HCT116 (cell line): ENCODE measurements around the gene ARVCF. TPM values are rescaled to one million over a fixed set of nuclear protein-coding genes. Genes with fewer than 3 reads are reported as not detected.

Source experiments
- ATAC-seq: fragments of 200-7000 bp; cut with Tn5 transposase; 2 replicates; pipeline ENCODE4 v1.9.1; 2020; ENCODE audit warnings: mild to moderate bottlenecking, moderate library complexity
- BruUV-seq: library from RNA; stranded (reverse); fragments of 400-500 nt; replicated peaks from 2 replicates; lab custom pipeline; 2021; lab: Mats Ljungman, UMichigan
- CTCF ChIA-PET: fragments of 300-600 bp; sonication (Branson Sonifier 250); formaldehyde crosslinking; loops from one replicate; lab custom pipeline; 2021; ENCODE audit warnings: antibody characterized with exemption; lab: Charles Lee
- POLR2A ChIA-PET: fragments of 300-600, 350-600 bp; sonication (Branson Sonifier 250); formaldehyde crosslinking; loops from one replicate; lab custom pipeline; 2021; ENCODE audit warnings: antibody characterized with exemption; lab: Charles Lee
- RAD21 ChIA-PET, 2 experiments: fragments of 300-600 bp; sonication (Branson Sonifier 250); formaldehyde crosslinking; loops; one replicate each; lab custom pipeline; 2023; ENCODE audit warnings: low total read pairs in 2 of 2; ENCODE audit not compliant: uncharacterized antibody in 2 of 2, unreplicated experiment in 2 of 2, low non-redundant PET in 1 of 2; lab: Charles Lee
- DNase-seq: peaks from one replicate; pipeline ENCODE4 v3.0.0-alpha.2; 2010; ENCODE audit warnings: low read depth, low spot score
- H2AFZ ChIP-seq: fragments of 200-600 bp; shearing (Covaris generic), sonication (generic); 2 replicates; pipeline ENCODE4 v1.6.1; 2017; ENCODE audit warnings: low read depth, mixed run types, mixed read lengths, antibody characterized with exemption, low read length; ENCODE audit not compliant: poor library complexity, severe bottlenecking
- H3K27ac ChIP-seq: 2 replicates; pipeline ENCODE4 v1.5.1; 2012; ENCODE audit warnings: low read depth, low read length
- H3K27me3 ChIP-seq: fragments of 200-600 bp; sonication (generic); 2 replicates; pipeline ENCODE4 v1.6.1; 2016; ENCODE audit warnings: mixed run types, low read length, mixed read lengths; ENCODE audit not compliant: insufficient read depth
- H3K36me3 ChIP-seq, 2 experiments: fragments of 200-500 bp in 1 of 2; fragments of 200-600 bp in 1 of 2; sonication (Bioruptor generic) in 1 of 2; sonication (generic) in 1 of 2; 2 replicates each; pipeline versions ENCODE4 v1.5.1 to v1.6.1; 2014 to 2016; ENCODE audit warnings: low read length in 2 of 2, inconsistent platforms in 1 of 2, mixed read lengths in 1 of 2, mixed run types in 1 of 2; ENCODE audit not compliant: insufficient read depth in 2 of 2, control insufficient read depth in 1 of 2
- H3K4me1 ChIP-seq, 2 experiments: fragments of 200-600 bp in 1 of 2; sonication (generic) in 1 of 2; 2 replicates each; pipeline versions ENCODE4 v1.5.1 to v1.6.1; 2012 to 2017; ENCODE audit warnings: low read length in 2 of 2, inconsistent platforms in 1 of 2, mild to moderate bottlenecking in 1 of 2, mixed read lengths in 1 of 2, mixed run types in 1 of 2, moderate library complexity in 1 of 2; ENCODE audit not compliant: insufficient read depth in 2 of 2, control insufficient read depth in 1 of 2
- H3K4me2 ChIP-seq: fragments of 200-600 bp; sonication (generic); 2 replicates; pipeline ENCODE4 v1.6.1; 2017; ENCODE audit warnings: mixed run types, low read length, mixed read lengths
- H3K4me3 ChIP-seq, 2 experiments: fragments of 200-600 bp in 1 of 2; sonication (generic) in 1 of 2; replicated peaks in 1 of 2; 2 replicates each; pipeline ENCODE4 v1.5.1; 2011 to 2016; ENCODE audit warnings: low read length in 2 of 2, control low read depth in 1 of 2, low read depth in 1 of 2, mild to moderate bottlenecking in 1 of 2, mixed read lengths in 1 of 2, mixed run types in 1 of 2
- H3K79me2 ChIP-seq: fragments of 200-600 bp; sonication (generic); 2 replicates; pipeline ENCODE4 v1.6.1; 2017; ENCODE audit warnings: mild to moderate bottlenecking, mixed run types, low read length, moderate library complexity, mixed read lengths; ENCODE audit not compliant: insufficient read depth
- H3K9ac ChIP-seq: fragments of 200-600 bp; sonication (generic); 2 replicates; pipeline ENCODE4 v1.6.1; 2016; ENCODE audit warnings: low read length, mixed read lengths
- H3K9me2 ChIP-seq: fragments of 200-600 bp; sonication (generic), shearing (Covaris generic); 2 replicates; pipeline ENCODE4 v1.6.1; 2017; ENCODE audit warnings: mixed run types, mild to moderate bottlenecking, moderate library complexity; ENCODE audit not compliant: insufficient read depth
- H3K9me3 ChIP-seq, 2 experiments: fragments of 200-500 bp in 1 of 2; fragments of 200-600 bp in 1 of 2; sonication (Bioruptor generic) in 1 of 2; sonication (generic) in 1 of 2; 2 replicates each; pipeline ENCODE4 v1.6.1; 2014 to 2017; ENCODE audit warnings: low read length in 2 of 2, mixed read lengths in 2 of 2, inconsistent platforms in 1 of 2, low read depth in 1 of 2, mild to moderate bottlenecking in 1 of 2, mixed run types in 1 of 2, moderate library complexity in 1 of 2; ENCODE audit not compliant: control insufficient read depth in 1 of 2, insufficient read depth in 1 of 2
- H4K20me1 ChIP-seq: fragments of 200-600 bp; sonication (generic), shearing (Covaris generic); 2 replicates; pipeline ENCODE4 v1.6.1; 2017; ENCODE audit warnings: mixed run types, mild to moderate bottlenecking, moderate library complexity; ENCODE audit not compliant: insufficient read depth
- CBX3 ChIP-seq: IDR thresholded peaks from 2 replicates; pipeline ENCODE4 v1.6.1; 2012; ENCODE audit warnings: low read depth
- CEBPB ChIP-seq: IDR thresholded peaks from 2 replicates; pipeline ENCODE4 v1.6.1; 2012; ENCODE audit warnings: low read depth
- CTCF ChIP-seq, 3 experiments: fragments of 200-600 bp in 1 of 3; sonication (generic) in 1 of 3; IDR thresholded peaks in 2 of 3; conservative IDR thresholded peaks in 1 of 3; 2 replicates each; pipeline ENCODE4 v1.5.1; 2012 to 2017; ENCODE audit warnings: low read depth in 2 of 3, low read length in 2 of 3, antibody characterized with exemption in 1 of 3, borderline replicate concordance in 1 of 3, control low read depth in 1 of 3, mild to moderate bottlenecking in 1 of 3, mixed read lengths in 1 of 3, mixed run types in 1 of 3, moderate library complexity in 1 of 3; ENCODE audit not compliant: insufficient read depth in 1 of 3
- EGR1 ChIP-seq: IDR thresholded peaks from 2 replicates; pipeline ENCODE4 v1.6.1; 2012; ENCODE audit warnings: low read depth
- ELF1 ChIP-seq: IDR thresholded peaks from 2 replicates; pipeline ENCODE4 v1.6.1; 2012; ENCODE audit warnings: low read depth, borderline replicate concordance
- POLR2AphosphoS5 ChIP-seq: IDR thresholded peaks from 2 replicates; pipeline ENCODE4 v1.6.1; 2011; ENCODE audit warnings: mild to moderate bottlenecking, low read depth, low read length, moderate library complexity
- REST ChIP-seq: IDR thresholded peaks from 2 replicates; pipeline ENCODE4 v1.6.1; 2012; ENCODE audit warnings: low read depth
- ZFX ChIP-seq: fragments of 450-650 bp; IDR thresholded peaks from 2 replicates; pipeline ENCODE4 v1.6.1; 2017
- intact Hi-C: fragments of 100-400 bp; cut with micrococcal nuclease; formaldehyde crosslinking; loops from 2 replicates; pipeline ENCODE4 v1.10.0; 2022
- total RNA-seq: library from RNA; stranded (reverse); gene quantifications from one replicate; pipeline ENCODE4 v1.2.1, GENCODE V29; 2021; ENCODE audit not compliant: unreplicated experiment
- TF ChIP-seq, protein P1 (sequence below): IDR thresholded peaks from 2 replicates; pipeline ENCODE4 v1.6.1; 2011; ENCODE audit warnings: mild to moderate bottlenecking, low read length, moderate library complexity; ENCODE audit not compliant: insufficient replicate concordance; ENCODE audit errors: extremely low read depth
- TF ChIP-seq, protein P2 (sequence below): IDR thresholded peaks from 2 replicates; pipeline ENCODE4 v1.6.1; 2012

Gene ARVCF
- total RNA-seq, 1 experiment from 2014 or later: 42.8 TPM

DNA sequence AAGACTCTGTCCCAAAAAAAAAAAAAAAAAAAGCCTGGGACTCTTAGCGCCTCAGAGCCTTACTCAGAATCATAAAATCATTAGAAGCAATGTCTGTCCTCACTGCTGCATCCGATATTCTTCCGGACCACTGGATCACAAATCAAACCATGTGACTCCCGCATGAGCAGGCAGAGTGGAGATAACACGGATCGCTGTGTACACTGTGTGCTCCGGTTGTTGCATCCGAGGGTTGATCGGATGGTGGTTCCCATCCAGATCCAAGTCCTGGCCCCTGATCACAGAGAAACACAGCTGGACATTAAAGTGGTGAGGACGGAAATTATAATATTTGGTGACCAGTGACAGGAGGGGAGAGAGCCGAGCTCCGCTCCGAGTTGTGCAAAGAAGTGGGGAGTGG, 65.3 kb downstream of the ARVCF start:
- peaks cover 3 to 17% of the 10 kb centered on the region in 2 experiments; a peak in 3 of 4 replicates for H3K4me1 ChIP-seq
- H3K79me2 ChIP-seq: peaks cover 31% of the 10 kb centered on the region
- H4K20me1 ChIP-seq: no peaks in the 10 kb centered on the region
- no peak overlapping the region for H3K4me3 ChIP-seq
- POLR2A ChIA-PET: no interaction called here
- no peak overlapping the region for H3K27ac ChIP-seq
- BruUV-seq: no TSS peak
- CTCF ChIA-PET: no interaction called here
- no peaks in the 10 kb centered on the region for H3K9me3 ChIP-seq
- no peak for DNase-seq
- no peak for TF ChIP-seq POLR2AphosphoS5
- TF ChIP-seq, protein P1, sequence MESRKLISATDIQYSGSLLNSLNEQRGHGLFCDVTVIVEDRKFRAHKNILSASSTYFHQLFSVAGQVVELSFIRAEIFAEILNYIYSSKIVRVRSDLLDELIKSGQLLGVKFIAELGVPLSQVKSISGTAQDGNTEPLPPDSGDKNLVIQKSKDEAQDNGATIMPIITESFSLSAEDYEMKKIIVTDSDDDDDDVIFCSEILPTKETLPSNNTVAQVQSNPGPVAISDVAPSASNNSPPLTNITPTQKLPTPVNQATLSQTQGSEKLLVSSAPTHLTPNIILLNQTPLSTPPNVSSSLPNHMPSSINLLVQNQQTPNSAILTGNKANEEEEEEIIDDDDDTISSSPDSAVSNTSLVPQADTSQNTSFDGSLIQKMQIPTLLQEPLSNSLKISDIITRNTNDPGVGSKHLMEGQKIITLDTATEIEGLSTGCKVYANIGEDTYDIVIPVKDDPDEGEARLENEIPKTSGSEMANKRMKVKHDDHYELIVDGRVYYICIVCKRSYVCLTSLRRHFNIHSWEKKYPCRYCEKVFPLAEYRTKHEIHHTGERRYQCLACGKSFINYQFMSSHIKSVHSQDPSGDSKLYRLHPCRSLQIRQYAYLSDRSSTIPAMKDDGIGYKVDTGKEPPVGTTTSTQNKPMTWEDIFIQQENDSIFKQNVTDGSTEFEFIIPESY: no peak
- TF ChIP-seq EGR1: no peak
- TF ChIP-seq, protein P2, sequence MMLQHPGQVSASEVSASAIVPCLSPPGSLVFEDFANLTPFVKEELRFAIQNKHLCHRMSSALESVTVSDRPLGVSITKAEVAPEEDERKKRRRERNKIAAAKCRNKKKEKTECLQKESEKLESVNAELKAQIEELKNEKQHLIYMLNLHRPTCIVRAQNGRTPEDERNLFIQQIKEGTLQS: no peak
- no peak for TF ChIP-seq ZFX
- no peak for TF ChIP-seq CBX3
- TF ChIP-seq REST: no peak
- TF ChIP-seq CTCF (IDR thresholded peaks at IDR 0.05 in 2 of 3, conservative IDR thresholded peaks at IDR 0.05 in 1 of 3; ENCODE audit: borderline replicate concordance in 1 of 3, insufficient read depth in 1 of 3, low read depth in 2 of 3, low read length in 2 of 3): no peak
- no peak for TF ChIP-seq CEBPB
- TF ChIP-seq ELF1: no peak
- ATAC-seq: no peak
- peaks cover 0 to 6% of the 10 kb centered on the region in 2 experiments; a peak in 1 of 4 replicates for H3K36me3 ChIP-seq
- no peak overlapping the region for H2AFZ ChIP-seq
- intact Hi-C loops: no loop called here
- H3K27me3 ChIP-seq: no peaks in the 10 kb centered on the region
- RAD21 ChIA-PET: no interaction called here
- H3K9ac ChIP-seq: no peak overlapping the region
- no peak overlapping the region for H3K4me2 ChIP-seq
- no peaks in the 10 kb centered on the region for H3K9me2 ChIP-seq
